Smooth muscle cell of bladder (primary cell): ENCODE data around the gene PDE4DIP. TPM values are rescaled to one million over a fixed set of nuclear protein-coding genes. Genes with fewer than 3 reads are reported as not detected.

Experiments
- total RNA-seq: library from RNA; depleted of rRNA; stranded (reverse); fragments of >200 nt; gene quantifications from 2 replicates; pipeline ENCODE4 v1.2.3, GENCODE V29; 2014

The PDE4DIP gene
- 209 and 262 TPM in 2 replicates for total RNA-seq

DNA sequence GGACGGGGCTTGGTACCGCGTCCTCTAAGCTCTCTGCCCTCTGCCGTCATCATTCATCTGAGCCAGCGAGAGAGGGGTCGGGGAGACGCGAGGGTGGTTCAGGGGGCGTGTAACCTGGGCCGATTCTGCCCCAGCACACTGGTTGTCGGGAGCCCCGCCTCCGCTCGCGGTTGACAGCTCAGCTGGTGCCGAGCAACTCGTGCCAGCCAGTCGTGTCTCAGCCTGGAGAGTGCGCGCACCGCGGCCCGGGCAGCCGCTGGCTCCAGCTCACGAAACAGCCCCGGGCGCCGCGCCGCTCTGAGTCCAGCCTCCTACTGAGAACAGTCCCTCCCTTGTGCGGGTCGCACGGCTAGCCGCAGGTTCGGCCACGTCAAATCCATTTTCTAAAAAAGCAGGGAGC, at the start of gene PDE4DIP:
Gene PDE4DIP, plus strand, starts transcription at position 209 of the 400 bp plus-strand sequence. CDS start 347 bp downstream, outside the sequence.

Other genes starting within 250 kb of the PDE4DIP start
- gene NBPF14, start 248.4 kb upstream of the PDE4DIP start, total RNA-seq = 30.6 and 40.0 TPM in 2 replicates
- gene NUDT4B, start 95.7 kb upstream of the PDE4DIP start, total RNA-seq = 13.7 and 17.1 TPM in 2 replicates